Cerebellar cortex (tissue), 1 donor: Measurements from ENCODE around the gene FMN1.

Experiments
- DNase-seq: peaks from one replicate; pipeline ENCODE4 v3.0.0-alpha.2; 2015; ENCODE audit warnings: low spot score

Gene FMN1

GRCh38 chr15:33198541-33198940 lies 4.0 kb upstream of the FMN1 start:
- DNase-seq, result no peak

GRCh38 chr15:33197636-33198035 lies 3.1 kb upstream of the FMN1 start:
- no peak for DNase-seq

- no peak for DNase-seq
Measured at GRCh38 chr15:33194237-33194636, 277 bp downstream of the FMN1 start.

GRCh38 chr15:33191591-33191990 lies 2.9 kb downstream of the FMN1 start:
- DNase-seq, result no peak

GRCh38 chr15:33190539-33190938 lies 4.0 kb downstream of the FMN1 start:
- no peak for DNase-seq

GRCh38 chr15:33188641-33189257 lies 5.8 kb downstream of the FMN1 start:
- no peak for DNase-seq

GRCh38 chr15:33188159-33188558 lies 6.4 kb downstream of the FMN1 start:
- DNase-seq, result no peak

- no peak for DNase-seq
Measured at GRCh38 chr15:33183334-33183733, 11.2 kb downstream of the FMN1 start.

- DNase-seq, result no peak
Measured at GRCh38 chr15:33182926-33183325, 11.6 kb downstream of the FMN1 start.

- no peak for DNase-seq
Measured at GRCh38 chr15:33182278-33182905, 12.1 kb downstream of the FMN1 start.

GRCh38 chr15:33179874-33180273 lies 14.6 kb downstream of the FMN1 start:
- DNase-seq, result no peak

GRCh38 chr15:33171202-33171601 lies 23.3 kb downstream of the FMN1 start:
- no peak for DNase-seq

- DNase-seq, result no peak
Measured at GRCh38 chr15:33169625-33170024, 24.9 kb downstream of the FMN1 start.

- no peak for DNase-seq
Measured at GRCh38 chr15:33168444-33168843, 26.1 kb downstream of the FMN1 start.

GRCh38 chr15:33163816-33164215 lies 30.7 kb downstream of the FMN1 start:
- DNase-seq, result no peak

- DNase-seq, result no peak
Measured at GRCh38 chr15:33161209-33161608, 33.3 kb downstream of the FMN1 start.

- no peak for DNase-seq
Measured at GRCh38 chr15:33160581-33161165, 33.8 kb downstream of the FMN1 start.

GRCh38 chr15:33159726-33160453 lies 34.6 kb downstream of the FMN1 start:
- DNase-seq, result no peak

GRCh38 chr15:33158366-33158765 lies 36.1 kb downstream of the FMN1 start:
- no peak for DNase-seq

- no peak for DNase-seq
Measured at GRCh38 chr15:33157371-33158037, 37.0 kb downstream of the FMN1 start.

- no peak for DNase-seq
Measured at GRCh38 chr15:33155691-33156420, 38.7 kb downstream of the FMN1 start.
